H9 (cell line): ENCODE measurements around the gene LGR5. TPM values are rescaled to one million over a fixed set of nuclear protein-coding genes. Genes with fewer than 3 reads are reported as not detected.

Experiments used
- DNase-seq: peaks from one replicate; pipeline ENCODE4 v3.0.0-alpha.2; 2017
- H2AFZ ChIP-seq: one replicate; pipeline ENCODE4 v1.6.1; 2013; ENCODE audit warnings: mild to moderate bottlenecking, low read length, control low read depth, moderate library complexity
- H2AK5ac ChIP-seq: 2 replicates; pipeline ENCODE4 v1.6.1; 2013; ENCODE audit warnings: low read length, control low read depth, mixed read lengths; ENCODE audit not compliant: insufficient read length
- H2BK120ac ChIP-seq: one replicate; pipeline ENCODE4 v1.6.1; 2013; ENCODE audit warnings: low read depth, mild to moderate bottlenecking, low read length, control low read depth, inconsistent platforms; ENCODE audit not compliant: poor library complexity, severe bottlenecking
- H2BK12ac ChIP-seq: 2 replicates; pipeline ENCODE4 v1.6.1; 2013; ENCODE audit warnings: low read length, control low read depth, mixed read lengths, low read depth; ENCODE audit not compliant: insufficient read length
- H2BK15ac ChIP-seq: 2 replicates; pipeline ENCODE4 v1.6.1; 2013; ENCODE audit warnings: low read depth, low read length, control low read depth
- H2BK20ac ChIP-seq: one replicate; pipeline ENCODE4 v1.6.1; 2013; ENCODE audit warnings: low read depth, mild to moderate bottlenecking, low read length, control low read depth, inconsistent platforms; ENCODE audit not compliant: poor library complexity, severe bottlenecking
- H2BK5ac ChIP-seq: 2 replicates; pipeline ENCODE4 v1.6.1; 2013; ENCODE audit warnings: low read length, control low read depth, mixed read lengths; ENCODE audit not compliant: insufficient read length
- H3K14ac ChIP-seq: 2 replicates; pipeline ENCODE4 v1.6.1; 2013; ENCODE audit warnings: low read length, control low read depth; ENCODE audit not compliant: insufficient read depth
- H3K18ac ChIP-seq: 2 replicates; pipeline ENCODE4 v1.6.1; 2013; ENCODE audit warnings: low read depth, mild to moderate bottlenecking, mixed read lengths, low read length, control low read depth; ENCODE audit not compliant: insufficient read length
- H3K23ac ChIP-seq: 2 replicates; pipeline ENCODE4 v1.6.1; 2013; ENCODE audit warnings: low read length, control low read depth, mixed read lengths, low read depth; ENCODE audit not compliant: insufficient read length
- H3K23me2 ChIP-seq: 2 replicates; pipeline ENCODE4 v1.6.1; 2013; ENCODE audit warnings: low read depth, mild to moderate bottlenecking, mixed read lengths, low read length, control low read depth; ENCODE audit not compliant: insufficient read length, poor library complexity, severe bottlenecking
- H3K27ac ChIP-seq: 2 replicates; pipeline ENCODE4 v1.5.1; 2013; ENCODE audit warnings: low read length, control low read depth, mixed read lengths, low read depth; ENCODE audit not compliant: insufficient read length
- H3K27me3 ChIP-seq: 2 replicates; pipeline ENCODE4 v1.6.1; 2013; ENCODE audit warnings: low read length, control low read depth, inconsistent platforms; ENCODE audit not compliant: insufficient read depth
- H3K4ac ChIP-seq: 2 replicates; pipeline ENCODE4 v1.6.1; 2013; ENCODE audit warnings: low read depth, mild to moderate bottlenecking, control low read depth, inconsistent platforms, low read length, moderate library complexity
- H3K4me1 ChIP-seq: 2 replicates; pipeline ENCODE4 v1.6.1; 2013; ENCODE audit warnings: low read length, control low read depth, inconsistent platforms; ENCODE audit not compliant: insufficient read depth
- H3K4me2 ChIP-seq: 2 replicates; pipeline ENCODE4 v1.6.1; 2013; ENCODE audit warnings: low read length, control low read depth, mixed read lengths; ENCODE audit not compliant: insufficient read length, insufficient read depth
- H3K56ac ChIP-seq: 2 replicates; pipeline ENCODE4 v1.6.1; 2013; ENCODE audit warnings: low read depth, mild to moderate bottlenecking, mixed read lengths, low read length, control low read depth; ENCODE audit not compliant: insufficient read length
- H3K79me1 ChIP-seq: 2 replicates; pipeline ENCODE4 v1.6.1; 2013; ENCODE audit warnings: low read depth, mild to moderate bottlenecking, moderate library complexity, low read length, control low read depth, inconsistent platforms; ENCODE audit not compliant: insufficient read depth, poor library complexity, severe bottlenecking
- H3K79me2 ChIP-seq: 2 replicates; pipeline ENCODE4 v1.6.1; 2013; ENCODE audit warnings: low read length, control low read depth, inconsistent platforms; ENCODE audit not compliant: insufficient read depth
- H3K9ac ChIP-seq: 2 replicates; pipeline ENCODE4 v1.6.1; 2013; ENCODE audit warnings: low read length, control low read depth, mixed read lengths; ENCODE audit not compliant: insufficient read length; ENCODE audit errors: extremely low read depth
- H3K9me3 ChIP-seq: one replicate; pipeline ENCODE4 v1.6.1; 2013; ENCODE audit warnings: low read depth, low read length, inconsistent platforms; ENCODE audit not compliant: control insufficient read depth
- H3T11ph ChIP-seq: one replicate; pipeline ENCODE4 v1.6.1; 2013; ENCODE audit warnings: mild to moderate bottlenecking, low read length, control low read depth, inconsistent platforms
- H4K20me1 ChIP-seq: one replicate; pipeline ENCODE4 v1.6.1; 2013; ENCODE audit not compliant: control insufficient read depth, insufficient read length, insufficient read depth
- H4K5ac ChIP-seq: 2 replicates; pipeline ENCODE4 v1.6.1; 2013; ENCODE audit warnings: low read depth, mild to moderate bottlenecking, mixed read lengths, low read length, control low read depth; ENCODE audit not compliant: insufficient read length
- H4K8ac ChIP-seq: replicated peaks from 2 replicates; pipeline ENCODE4 v1.6.1; 2013; ENCODE audit warnings: low read length, control low read depth, mixed read lengths, low read depth; ENCODE audit not compliant: insufficient read length
- H4K91ac ChIP-seq: 2 replicates; pipeline ENCODE4 v1.6.1; 2013; ENCODE audit warnings: low read depth, mild to moderate bottlenecking, moderate library complexity, mixed read lengths, low read length, control low read depth; ENCODE audit not compliant: insufficient read length
- H3K27ac Mint-ChIP-seq, 3 experiments: 2 replicates in 2 of 3; 3 replicates in 1 of 3; pipeline ENCODE4 v1.8.0; 2020 to 2021; ENCODE audit warnings: mixed read lengths in 3 of 3, mild to moderate bottlenecking in 1 of 3, moderate library complexity in 1 of 3
- H3K27me3 Mint-ChIP-seq: 2 replicates; pipeline ENCODE4 v1.8.0; 2021; ENCODE audit warnings: low read depth, mild to moderate bottlenecking, moderate library complexity, mixed read lengths
- H3K36me3 Mint-ChIP-seq, 3 experiments: 2 replicates in 2 of 3; 3 replicates in 1 of 3; pipeline ENCODE4 v1.8.0; 2020 to 2021; ENCODE audit warnings: low read depth in 3 of 3, mixed read lengths in 3 of 3; ENCODE audit not compliant: insufficient read depth in 1 of 3
- H3K4me1 Mint-ChIP-seq, 2 experiments: 2 replicates each; pipeline ENCODE4 v1.8.0; 2020; ENCODE audit warnings: mixed read lengths in 2 of 2
- H3K4me3 Mint-ChIP-seq, 2 experiments: 2 replicates in 1 of 2; 3 replicates in 1 of 2; pipeline ENCODE4 v1.8.0; 2020 to 2021; ENCODE audit warnings: mild to moderate bottlenecking in 2 of 2, mixed read lengths in 2 of 2, moderate library complexity in 1 of 2
- H3K9me3 Mint-ChIP-seq, 2 experiments: 2 replicates in 1 of 2; 3 replicates in 1 of 2; pipeline ENCODE4 v1.8.0; 2020; ENCODE audit warnings: mild to moderate bottlenecking in 2 of 2, mixed read lengths in 2 of 2, moderate library complexity in 1 of 2
- WGBS: extraction: QIAGEN DNeasy Blood & Tissue Kit; methylation state at CpG from one replicate; pipeline ENCODE4 v1.1.7; 2013; ENCODE audit warnings: missing lambda C conversion rate, low lambda C conversion rate, mixed read lengths; ENCODE audit not compliant: insufficient read length; ENCODE audit errors: extremely low coverage; 5-methylcytosine and 5-hydroxymethylcytosine counted together
- total RNA-seq: library from RNA; stranded (reverse); gene quantifications from 2 replicates; pipeline ENCODE4 v1.2.1, GENCODE V29; 2021
- TF ChIP-seq, protein P1 (sequence below): fragments of 200-600 bp; sonication (generic); conservative IDR thresholded peaks from 3 replicates; pipeline ENCODE4 v1.8.0; 2021; ENCODE audit warnings: antibody characterized with exemption, mild to moderate bottlenecking

The LGR5 gene
- total RNA-seq, 1 experiment from 2014 or later, result 0.09 TPM

GRCh38 chr12:71521125-71521524 is 81.5 kb downstream of the LGR5 start:
- Histone ChIP-seq H3T11ph (no peak overlapping the region), H3K23me2 (no peaks in the 10 kb centered on the region), H4K8ac (no peak overlapping the region), H4K5ac (no peak overlapping the region), H3K4ac (no peak overlapping the region), H3K9me3 (no peaks in the 10 kb centered on the region), H4K91ac (no peak overlapping the region), H3K4me2 (no peak overlapping the region), H3K9ac (no peak overlapping the region), H3K18ac (no peak overlapping the region), H2BK12ac (no peak overlapping the region), H2BK120ac (no peak overlapping the region), H3K79me1 (no peaks in the 10 kb centered on the region), H3K56ac (no peak overlapping the region), H4K20me1 (no peaks in the 10 kb centered on the region), H2BK5ac (no peak overlapping the region), H2AFZ (no peak overlapping the region), H2AK5ac (no peak overlapping the region), H3K79me2 (no peaks in the 10 kb centered on the region), H3K14ac (no peak overlapping the region), H2BK20ac (no peak overlapping the region), H3K27me3 (no peaks in the 10 kb centered on the region), H2BK15ac (no peak overlapping the region), H3K27ac (no peak overlapping the region), H3K4me1 (no peaks in the 10 kb centered on the region; the same call in 1 of the 2 replicates), H3K23ac (no peak overlapping the region)
- Mint-ChIP-seq H3K4me1 (peaks cover 6 to 11% of the 10 kb centered on the region in 2 experiments; a peak in 2 of 4 replicates), H3K9me3 (peaks cover 0 to 3% of the 10 kb centered on the region in 2 experiments; a peak in 2 of 5 replicates), H3K36me3 (no peaks in the 10 kb centered on the region), H3K4me3 (no peak overlapping the region), H3K27me3 (no peaks in the 10 kb centered on the region), H3K27ac (no peak overlapping the region)
- no CpG with 5 or more reads among the region's 4 CpGs for WGBS
- peak; percentile 40 for DNase-seq
- TF ChIP-seq, protein P1, sequence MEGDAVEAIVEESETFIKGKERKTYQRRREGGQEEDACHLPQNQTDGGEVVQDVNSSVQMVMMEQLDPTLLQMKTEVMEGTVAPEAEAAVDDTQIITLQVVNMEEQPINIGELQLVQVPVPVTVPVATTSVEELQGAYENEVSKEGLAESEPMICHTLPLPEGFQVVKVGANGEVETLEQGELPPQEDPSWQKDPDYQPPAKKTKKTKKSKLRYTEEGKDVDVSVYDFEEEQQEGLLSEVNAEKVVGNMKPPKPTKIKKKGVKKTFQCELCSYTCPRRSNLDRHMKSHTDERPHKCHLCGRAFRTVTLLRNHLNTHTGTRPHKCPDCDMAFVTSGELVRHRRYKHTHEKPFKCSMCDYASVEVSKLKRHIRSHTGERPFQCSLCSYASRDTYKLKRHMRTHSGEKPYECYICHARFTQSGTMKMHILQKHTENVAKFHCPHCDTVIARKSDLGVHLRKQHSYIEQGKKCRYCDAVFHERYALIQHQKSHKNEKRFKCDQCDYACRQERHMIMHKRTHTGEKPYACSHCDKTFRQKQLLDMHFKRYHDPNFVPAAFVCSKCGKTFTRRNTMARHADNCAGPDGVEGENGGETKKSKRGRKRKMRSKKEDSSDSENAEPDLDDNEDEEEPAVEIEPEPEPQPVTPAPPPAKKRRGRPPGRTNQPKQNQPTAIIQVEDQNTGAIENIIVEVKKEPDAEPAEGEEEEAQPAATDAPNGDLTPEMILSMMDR, result no peak
